ENCODE results near the gene TRIM17.

Gene TRIM17

DNA sequence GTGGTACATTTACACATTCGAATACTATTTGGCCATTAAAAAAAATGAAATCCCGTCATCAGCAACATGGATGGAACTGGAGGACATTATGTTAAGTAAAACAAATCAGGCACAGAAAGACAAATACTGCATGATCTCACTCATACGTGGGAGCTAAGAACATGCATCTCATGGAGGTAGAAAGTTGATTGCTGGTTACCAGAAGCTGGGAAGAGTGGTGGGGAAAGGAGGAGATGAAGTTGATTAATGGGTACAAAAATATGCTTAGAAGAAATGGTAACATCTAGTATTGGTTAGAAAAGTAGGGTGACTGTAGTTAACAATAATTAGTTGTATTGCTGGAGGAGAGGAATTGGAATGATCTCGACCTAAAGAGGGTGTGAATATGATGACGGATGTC lies 45.9 kb upstream of the TRIM17 start:
- no peak for DNase-seq (ENCODE audit: low read depth, low spot score)
- no peaks in the 10 kb centered on the region for H3K36me3 ChIP-seq (ENCODE audit: insufficient read depth, insufficient read length, low read length)
- no peaks in the 10 kb centered on the region for H3K9me3 ChIP-seq (ENCODE audit: insufficient read depth, low read length)
- no peak for TF ChIP-seq YY1 (IDR thresholded peaks at IDR 0.05; ENCODE audit: insufficient read depth, insufficient read length)
- no peak overlapping the region for H3K9ac ChIP-seq (ENCODE audit: insufficient read length, low read depth)
- peaks cover 22% of the 10 kb centered on the region for H3K27me3 ChIP-seq (ENCODE audit: insufficient read depth, insufficient read length)
- H3K4me1 ChIP-seq (ENCODE audit: insufficient read depth, insufficient read length): peaks cover 4% of the 10 kb centered on the region
- no peak overlapping the region for H3K4me3 ChIP-seq (ENCODE audit: insufficient read length, low read depth)

DNA sequence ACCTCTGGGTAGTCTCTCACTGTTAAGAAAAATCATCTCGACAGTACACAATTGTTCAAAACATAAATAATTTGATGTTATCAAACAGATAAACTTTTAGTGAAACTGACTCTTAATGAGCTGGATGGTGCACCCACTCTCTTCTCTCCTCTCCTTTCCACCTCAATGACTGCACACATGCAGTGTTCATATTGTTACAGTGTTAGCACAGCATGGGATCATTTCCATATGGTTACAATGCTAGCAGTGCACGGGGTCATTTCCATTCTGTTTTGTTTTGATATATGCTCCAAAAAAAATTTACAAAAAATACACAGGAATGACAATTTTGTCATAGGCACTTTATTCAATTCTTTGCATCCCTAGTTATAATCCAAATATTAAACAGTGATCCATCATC lies 44.2 kb upstream of the TRIM17 start:
- Histone ChIP-seq H3K9ac (ENCODE audit: insufficient read length, low read depth) (no peak overlapping the region), H3K9me3 (ENCODE audit: insufficient read depth, low read length) (no peaks in the 10 kb centered on the region), H3K27me3 (ENCODE audit: insufficient read depth, insufficient read length) (peaks cover 9% of the 10 kb centered on the region), H3K4me1 (ENCODE audit: insufficient read depth, insufficient read length) (peaks cover 4% of the 10 kb centered on the region), H3K4me3 (ENCODE audit: insufficient read length, low read depth) (no peak overlapping the region), H3K36me3 (ENCODE audit: insufficient read depth, insufficient read length, low read length) (no peaks in the 10 kb centered on the region)
- TF ChIP-seq ZNF274 (IDR thresholded peaks at IDR 0.05; ENCODE audit: low read depth, low read length) (no peak), SUZ12 (IDR thresholded peaks at IDR 0.05; ENCODE audit: extremely low read depth, insufficient read depth, insufficient read length) (no peak), YY1 (IDR thresholded peaks at IDR 0.05; ENCODE audit: insufficient read depth, insufficient read length) (no peak)
- DNase-seq (ENCODE audit: low read depth, low spot score): no peak

- peak; percentile 84 for DNase-seq (ENCODE audit: low read depth, low spot score)
- no peak for TF ChIP-seq SUZ12 (IDR thresholded peaks at IDR 0.05; ENCODE audit: extremely low read depth, insufficient read depth, insufficient read length)
- TF ChIP-seq YY1 (IDR thresholded peaks at IDR 0.05; ENCODE audit: insufficient read depth, insufficient read length): no peak
- H3K4me1 ChIP-seq (ENCODE audit: insufficient read depth, insufficient read length): peaks cover 2% of the 10 kb centered on the region
- H3K27me3 ChIP-seq (ENCODE audit: insufficient read depth, insufficient read length): peaks cover 5% of the 10 kb centered on the region
- H3K4me3 ChIP-seq (ENCODE audit: insufficient read length, low read depth): peak overlapping the region; percentile 97
- no peaks in the 10 kb centered on the region for H3K36me3 ChIP-seq (ENCODE audit: insufficient read depth, insufficient read length, low read length)
- H3K9me3 ChIP-seq (ENCODE audit: insufficient read depth, low read length): no peaks in the 10 kb centered on the region
- H3K9ac ChIP-seq (ENCODE audit: insufficient read length, low read depth): peak overlapping the region; percentile 93
Observed at GRCh38 chr1:228459091-228459993, 42.7 kb upstream of the TRIM17 start.

GRCh38 chr1:228457396-228458176 lies 40.9 kb upstream of the TRIM17 start:
- no peaks in the 10 kb centered on the region for H3K9me3 ChIP-seq (ENCODE audit: insufficient read depth, low read length)
- H3K27me3 ChIP-seq (ENCODE audit: insufficient read depth, insufficient read length): no peaks in the 10 kb centered on the region
- DNase-seq (ENCODE audit: low read depth, low spot score): peak; percentile 99
- H3K4me3 ChIP-seq (ENCODE audit: insufficient read length, low read depth): peak overlapping the region; percentile 97
- H3K36me3 ChIP-seq (ENCODE audit: insufficient read depth, insufficient read length, low read length): peaks cover 5% of the 10 kb centered on the region
- no peak for TF ChIP-seq YY1 (IDR thresholded peaks at IDR 0.05; ENCODE audit: insufficient read depth, insufficient read length)
- TF ChIP-seq ZNF274 (IDR thresholded peaks at IDR 0.05; ENCODE audit: low read depth, low read length): no peak
- TF ChIP-seq SUZ12 (IDR thresholded peaks at IDR 0.05; ENCODE audit: extremely low read depth, insufficient read depth, insufficient read length): no peak
- H3K9ac ChIP-seq (ENCODE audit: insufficient read length, low read depth): peak overlapping the region; percentile 94
- H3K4me1 ChIP-seq (ENCODE audit: insufficient read depth, insufficient read length): peaks cover 2% of the 10 kb centered on the region

DNA sequence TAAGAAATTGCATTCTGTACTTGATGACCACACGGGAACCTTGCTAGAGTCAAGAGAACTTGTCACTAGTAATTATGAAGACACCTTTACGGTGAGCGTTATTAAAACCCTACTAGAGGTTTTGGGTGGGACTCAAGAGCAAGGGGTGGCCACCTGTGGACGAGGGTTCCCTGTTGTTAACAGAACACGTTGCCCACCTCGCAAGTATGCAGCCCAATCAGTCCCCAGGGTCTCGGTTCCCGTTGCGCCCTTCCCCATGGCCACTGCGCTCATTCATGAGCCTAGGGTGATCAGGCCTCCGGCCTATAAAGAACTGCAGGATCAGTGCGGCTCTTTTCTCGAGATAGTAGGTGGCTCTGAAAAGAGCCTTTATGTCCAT lies 40.3 kb upstream of the TRIM17 start:
- TF ChIP-seq ZNF274 (IDR thresholded peaks at IDR 0.05; ENCODE audit: low read depth, low read length): no peak
- TF ChIP-seq SUZ12 (IDR thresholded peaks at IDR 0.05; ENCODE audit: extremely low read depth, insufficient read depth, insufficient read length): no peak
- no peak for TF ChIP-seq YY1 (IDR thresholded peaks at IDR 0.05; ENCODE audit: insufficient read depth, insufficient read length)
- H3K9me3 ChIP-seq (ENCODE audit: insufficient read depth, low read length): no peaks in the 10 kb centered on the region
- H3K27me3 ChIP-seq (ENCODE audit: insufficient read depth, insufficient read length): no peaks in the 10 kb centered on the region
- no peak for DNase-seq (ENCODE audit: low read depth, low spot score)
- peak overlapping the region; percentile 94 for H3K9ac ChIP-seq (ENCODE audit: insufficient read length, low read depth)
- peaks cover 5% of the 10 kb centered on the region for H3K4me1 ChIP-seq (ENCODE audit: insufficient read depth, insufficient read length)
- peaks cover 5% of the 10 kb centered on the region for H3K36me3 ChIP-seq (ENCODE audit: insufficient read depth, insufficient read length, low read length)
- peak overlapping the region; percentile 97 for H3K4me3 ChIP-seq (ENCODE audit: insufficient read length, low read depth)

- H3K27me3 ChIP-seq (ENCODE audit: insufficient read depth, insufficient read length): no peaks in the 10 kb centered on the region
- peak overlapping the region; percentile 97 for H3K4me3 ChIP-seq (ENCODE audit: insufficient read length, low read depth)
- H3K9ac ChIP-seq (ENCODE audit: insufficient read length, low read depth): peak overlapping the region; percentile 94
- H3K9me3 ChIP-seq (ENCODE audit: insufficient read depth, low read length): no peaks in the 10 kb centered on the region
- TF ChIP-seq SUZ12 (IDR thresholded peaks at IDR 0.05; ENCODE audit: extremely low read depth, insufficient read depth, insufficient read length) (no peak), YY1 (IDR thresholded peaks at IDR 0.05; ENCODE audit: insufficient read depth, insufficient read length) (no peak), ZNF274 (IDR thresholded peaks at IDR 0.05; ENCODE audit: low read depth, low read length) (no peak)
- peaks cover 6% of the 10 kb centered on the region for H3K4me1 ChIP-seq (ENCODE audit: insufficient read depth, insufficient read length)
- H3K36me3 ChIP-seq (ENCODE audit: insufficient read depth, insufficient read length, low read length): peaks cover 5% of the 10 kb centered on the region
- no peak for DNase-seq (ENCODE audit: low read depth, low spot score)
Observed at GRCh38 chr1:228456252-228457016, 39.8 kb upstream of the TRIM17 start.
